GM13976 (cell line): ENCODE results near the gene ZKSCAN1.
A peak's percentile ranks its signal among the peaks of the same experiment; 100 is the strongest.

ENCODE experiments used
- DNase-seq: peaks from one replicate; pipeline ENCODE4 v3.0.0; 2012; ENCODE audit warnings: low spot score
- in situ Hi-C: fragments of 300-500 bp; cut with MboI; formaldehyde crosslinking; loops from one replicate; pipeline ENCODE4 v1.12.0; 2022; ENCODE audit warnings: low sequenced_read_pairs, mixed read lengths, inconsistent platforms; ENCODE audit not compliant: unreplicated experiment
- TF ChIP-seq, protein P1 (sequence below): IDR thresholded peaks from 2 replicates; pipeline ENCODE4 v1.5.1; 2012; ENCODE audit warnings: borderline replicate concordance, mild to moderate bottlenecking; ENCODE audit not compliant: insufficient read depth; ENCODE audit errors: extremely low read depth, missing control alignments, control extremely low read depth

ZKSCAN1 gene

DNA sequence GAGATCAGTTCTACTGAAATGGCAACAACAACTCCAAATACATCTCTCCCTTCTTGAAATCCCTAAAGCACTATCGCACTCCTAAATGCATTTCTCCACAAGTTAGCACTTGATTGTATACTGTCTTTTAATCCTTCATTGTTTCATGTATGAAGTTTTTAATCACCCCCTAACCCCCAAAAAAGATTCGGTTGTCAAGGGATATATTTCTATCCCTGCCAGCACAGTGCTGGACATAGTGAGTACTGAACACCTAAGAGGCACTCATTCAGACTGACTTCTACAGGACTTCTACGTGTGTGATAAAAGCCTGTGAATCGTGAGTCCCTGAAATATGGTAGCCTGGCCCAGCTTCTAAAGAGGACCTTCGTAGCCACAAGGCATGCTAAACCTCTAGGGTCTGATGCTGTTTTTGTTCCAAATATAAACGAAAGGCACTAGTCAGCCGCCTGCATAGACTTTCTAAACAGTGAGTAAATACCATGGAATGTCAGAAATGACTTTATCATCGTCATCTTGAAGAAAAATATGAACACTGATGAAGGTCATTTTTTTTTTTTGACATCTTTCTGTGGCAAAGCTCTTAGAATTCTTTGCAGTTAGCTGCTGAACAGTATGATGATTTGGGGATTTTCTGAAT, 19.6 kb downstream of the ZKSCAN1 start:
- TF ChIP-seq, protein P1, sequence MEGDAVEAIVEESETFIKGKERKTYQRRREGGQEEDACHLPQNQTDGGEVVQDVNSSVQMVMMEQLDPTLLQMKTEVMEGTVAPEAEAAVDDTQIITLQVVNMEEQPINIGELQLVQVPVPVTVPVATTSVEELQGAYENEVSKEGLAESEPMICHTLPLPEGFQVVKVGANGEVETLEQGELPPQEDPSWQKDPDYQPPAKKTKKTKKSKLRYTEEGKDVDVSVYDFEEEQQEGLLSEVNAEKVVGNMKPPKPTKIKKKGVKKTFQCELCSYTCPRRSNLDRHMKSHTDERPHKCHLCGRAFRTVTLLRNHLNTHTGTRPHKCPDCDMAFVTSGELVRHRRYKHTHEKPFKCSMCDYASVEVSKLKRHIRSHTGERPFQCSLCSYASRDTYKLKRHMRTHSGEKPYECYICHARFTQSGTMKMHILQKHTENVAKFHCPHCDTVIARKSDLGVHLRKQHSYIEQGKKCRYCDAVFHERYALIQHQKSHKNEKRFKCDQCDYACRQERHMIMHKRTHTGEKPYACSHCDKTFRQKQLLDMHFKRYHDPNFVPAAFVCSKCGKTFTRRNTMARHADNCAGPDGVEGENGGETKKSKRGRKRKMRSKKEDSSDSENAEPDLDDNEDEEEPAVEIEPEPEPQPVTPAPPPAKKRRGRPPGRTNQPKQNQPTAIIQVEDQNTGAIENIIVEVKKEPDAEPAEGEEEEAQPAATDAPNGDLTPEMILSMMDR: no peak
- in situ Hi-C loops: no loop called here

DNA sequence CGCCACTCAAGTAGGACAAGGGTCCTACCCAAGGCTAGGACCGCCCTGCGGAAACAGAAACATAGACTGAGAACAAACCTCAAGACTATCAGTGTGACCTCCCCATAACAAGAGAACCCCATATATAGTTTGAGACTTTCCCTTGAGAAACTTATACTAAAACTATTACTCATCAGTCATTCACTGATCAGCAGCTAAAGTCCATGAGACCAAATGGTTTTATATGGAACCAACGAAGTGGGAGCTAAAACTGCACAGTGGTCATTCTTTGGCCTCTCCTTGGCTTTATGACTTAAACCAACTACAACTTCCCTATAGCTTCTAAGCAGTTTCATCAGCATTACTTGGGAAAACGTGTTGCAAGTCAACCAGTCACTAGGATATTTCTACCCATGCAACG, 20.5 kb downstream of the ZKSCAN1 start:
- TF ChIP-seq, protein P1: no peak
- no peak for DNase-seq
- in situ Hi-C loops: no loop called here

More for the DNA sequence above, 19.6 kb downstream of the ZKSCAN1 start:
- DNase-seq: no peak

- no peak for DNase-seq
- in situ Hi-C loops: no loop called here
- TF ChIP-seq, protein P1: no peak
These were observed 22.9 kb downstream of the ZKSCAN1 start for GRCh38 chr7:100038326-100038725.

GRCh38 chr7:100040575-100040974, 25.2 kb downstream of the ZKSCAN1 start:
- in situ Hi-C loops: no loop called here
- TF ChIP-seq, protein P1: no peak
- DNase-seq: no peak

DNA sequence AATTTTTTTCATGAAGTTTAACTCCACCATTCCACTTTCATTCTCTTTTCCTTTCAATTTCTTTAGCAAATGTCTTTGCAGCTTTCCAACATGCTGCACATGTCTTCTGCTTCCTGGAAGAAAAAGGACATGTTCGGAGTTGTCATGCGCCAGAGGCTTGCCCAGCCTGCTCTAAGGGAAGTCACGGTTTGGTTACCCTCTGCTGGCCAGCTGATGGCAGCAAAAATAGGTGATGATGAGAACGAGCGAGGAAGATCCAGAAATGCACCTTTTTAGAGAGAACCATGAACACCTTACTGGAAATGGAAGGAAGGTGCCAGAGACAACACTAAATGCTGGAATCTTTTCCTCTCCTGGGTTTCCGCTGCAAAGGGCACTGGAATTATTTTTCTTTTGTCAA, 29.3 kb downstream of the ZKSCAN1 start:
- DNase-seq: peak; percentile 59
- in situ Hi-C loops: no loop called here
- TF ChIP-seq, protein P1: no peak

DNA sequence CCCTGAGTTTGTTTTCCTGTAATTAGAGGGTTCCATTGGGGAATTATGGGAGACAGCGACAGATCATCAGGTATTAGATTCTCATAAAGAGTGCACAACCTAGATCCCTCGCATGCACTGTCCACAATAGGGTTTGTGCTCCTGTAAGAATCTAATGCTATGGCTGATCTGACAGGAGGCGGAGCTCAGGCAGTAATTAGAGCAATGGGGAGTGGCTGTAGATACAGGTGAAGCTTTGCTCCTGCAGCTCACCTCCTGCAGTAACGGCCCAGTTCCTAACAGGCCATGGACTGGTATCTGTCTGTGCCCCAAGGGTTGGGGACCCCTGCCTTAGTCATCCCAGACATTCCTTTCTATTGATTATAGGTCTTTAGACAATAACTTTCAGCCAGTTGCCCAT, 33.3 kb downstream of the ZKSCAN1 start:
- TF ChIP-seq, protein P1: no peak
- in situ Hi-C loops: no loop called here

More for the DNA sequence above, 33.3 kb downstream of the ZKSCAN1 start:
- no peak for DNase-seq
